Measurements from ENCODE around the gene UBE2G1. TPM values are rescaled to one million over a fixed set of nuclear protein-coding genes. Genes with fewer than 3 reads are reported as not detected.
A peak's percentile ranks its signal among the peaks of the same experiment; 100 is the strongest.
"Not testable (repeated sequence)": the region's sequence is repeated elsewhere in the genome, so short reads cannot be mapped to it uniquely, and the experiment has no call there.

The UBE2G1 gene
- total and polyA plus RNA-seq, 11 donors: 19.4 to 125 (median 94.7) TPM

GRCh38 chr17:4375039-4375748 lies 8.7 kb upstream of the UBE2G1 start:
- H3K4me1 ChIP-seq: no peaks in the 10 kb centered on the region
- no peak overlapping the region for H3K4me3 ChIP-seq
- H3K27ac ChIP-seq: no peak overlapping the region
- TF ChIP-seq CTCF (IDR thresholded peaks at IDR 0.05) (no peak), POLR2A (IDR thresholded peaks at IDR 0.05) (no peak)
- WGBS, 4 donors: 67 to 73% (median 68%) methylated on average over 7 of the region's 7 CpGs
- ATAC-seq (no peak), DNase-seq (peak in 1 of 5 donors; percentile 10)
- intact Hi-C loops (cut with DNase I): no loop called here
- H3K27me3 ChIP-seq: no peaks in the 10 kb centered on the region
- no peaks in the 10 kb centered on the region for H3K9me3 ChIP-seq
- no peaks in the 10 kb centered on the region for H3K36me3 ChIP-seq

DNA sequence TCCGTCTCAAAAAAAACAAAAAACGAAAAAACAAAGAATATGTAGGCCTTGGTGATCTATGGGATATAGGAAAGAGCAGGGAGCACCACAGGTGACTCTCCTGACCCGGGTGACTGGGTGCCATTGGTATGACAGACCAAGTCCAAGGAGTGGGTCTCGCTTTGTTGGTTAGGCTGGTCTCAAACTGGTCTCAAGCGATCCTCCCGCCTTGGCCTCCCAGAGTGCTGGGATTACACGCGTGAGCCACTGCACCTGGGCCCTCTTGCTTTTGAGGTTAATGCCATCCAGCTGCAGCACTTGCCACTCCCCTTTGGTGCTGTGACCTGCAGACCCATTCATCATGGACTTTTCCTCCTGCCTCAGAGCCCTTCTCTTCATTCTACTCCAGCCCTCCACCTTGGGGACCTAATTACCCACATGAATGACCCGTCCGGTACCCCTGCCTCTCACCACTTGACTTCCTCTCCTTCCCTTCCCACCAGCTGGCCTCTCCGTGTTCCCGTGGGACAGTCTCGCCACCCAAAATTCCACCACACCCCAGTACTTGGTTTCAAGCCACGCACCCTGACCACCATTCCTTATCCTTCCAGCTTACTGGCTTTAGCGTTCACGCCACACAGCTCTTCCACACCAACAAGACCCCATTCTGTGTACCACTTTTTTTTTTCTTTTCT lies 3.2 kb upstream of the UBE2G1 start:
- Histone ChIP-seq H3K9me3 (no peaks in the 10 kb centered on the region), H3K27me3 (no peaks in the 10 kb centered on the region), H3K4me1 (peaks cover 0 to 8% (median 3%) of the 10 kb centered on the region in 12 donors), H3K27ac (no peak overlapping the region), H3K4me3 (no peak overlapping the region), H3K36me3 (no peaks in the 10 kb centered on the region)
- ATAC-seq (no peak), DNase-seq (peak in 1 of 5 donors; percentile 35)
- TF ChIP-seq POLR2A (IDR thresholded peaks at IDR 0.05): no peak
- TF ChIP-seq CTCF (IDR thresholded peaks at IDR 0.05): no peak
- 90 to 95% (median 92%) methylated on average over 16 of the region's 16 CpGs for WGBS, 4 donors
- intact Hi-C loops (cut with DNase I): loop anchor here in 9 of 10 donors (5.0 to 10.0 kb wide), 11 partner anchors 43 to 227 kb away; partner anchors contain the start of genes ANKFY1 (in 1 of the 9), CYB5D2 (in 1 of the 9) and ZZEF1 (in 1 of the 9)

DNA sequence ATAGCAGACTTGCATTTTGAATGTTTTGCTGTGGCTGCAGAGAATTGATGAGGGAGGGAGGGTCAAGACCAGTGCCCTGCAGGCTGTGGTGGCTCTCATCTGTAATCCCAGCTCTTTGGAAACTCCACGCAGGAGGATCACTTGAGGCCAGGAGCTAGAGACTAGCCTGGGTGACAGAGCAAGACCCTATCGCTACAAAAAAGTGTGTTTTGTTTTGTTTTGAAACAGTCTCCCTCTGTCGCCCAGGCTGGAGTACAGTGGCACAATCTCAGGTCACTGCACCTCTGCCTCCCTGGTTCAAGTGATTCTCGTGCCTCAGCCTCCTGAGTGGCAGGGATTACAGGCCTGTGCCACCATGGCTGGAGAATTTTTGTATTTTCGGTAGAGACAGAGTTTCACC lies 1.9 kb upstream of the UBE2G1 start:
- Histone ChIP-seq H3K27ac (no peak overlapping the region), H3K4me1 (peaks cover 0 to 20% (median 12%) of the 10 kb centered on the region in 12 donors), H3K4me3 (no peak overlapping the region), H3K9me3 (no peaks in the 10 kb centered on the region), H3K27me3 (no peaks in the 10 kb centered on the region), H3K36me3 (no peaks in the 10 kb centered on the region)
- ATAC-seq: no peak
- no peak for TF ChIP-seq POLR2A (IDR thresholded peaks at IDR 0.05)
- intact Hi-C loops (cut with DNase I): loop anchor here in 9 of 10 donors (5.0 to 10.0 kb wide), 11 partner anchors 44 to 226 kb away; partner anchors contain the start of genes ANKFY1 (in 1 of the 9), CYB5D2 (in 1 of the 9) and ZZEF1 (in 1 of the 9)
- WGBS, 4 donors: 92 to 96% (median 95%) methylated on average over 5 of the region's 5 CpGs
- peak in 1 of 5 donors; percentile 3 for DNase-seq

DNA sequence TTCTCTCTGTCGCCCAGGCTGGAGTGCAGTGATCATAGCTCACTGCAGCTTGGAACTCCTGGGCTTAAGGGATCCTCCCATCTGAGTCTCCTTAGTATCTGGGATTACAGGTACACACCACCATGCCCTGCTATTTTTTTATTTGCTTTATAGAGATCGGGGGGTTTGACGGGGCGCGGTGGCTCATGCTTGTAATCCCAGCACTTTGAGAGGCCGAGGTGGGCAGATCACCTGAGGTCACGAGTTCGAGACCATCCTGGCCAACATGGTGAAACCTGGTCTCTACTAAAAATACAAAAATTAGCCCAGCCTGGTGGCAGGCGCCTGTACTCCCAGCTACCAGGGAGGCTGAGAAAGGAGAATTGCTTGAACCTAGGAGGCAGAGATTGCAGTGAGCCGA lies 702 bp upstream of the UBE2G1 start:
- DNase-seq: peak in 1 of 5 donors; percentile 34
- 97 to 99% (median 97%) methylated on average over 10 of the region's 10 CpGs for WGBS, 4 donors
- Histone ChIP-seq H3K27ac (peak overlapping the region; percentile 84 to 100 (median 98)), H3K4me1 (peaks cover 0 to 30% (median 18%) of the 10 kb centered on the region in 12 donors), H3K4me3 (peak overlapping the region in 9 of 12 donors; percentile 78 to 100 (median 99))
- H3K9me3 ChIP-seq, H3K36me3 ChIP-seq, ATAC-seq, H3K27me3 ChIP-seq: not testable (repeated sequence)
- intact Hi-C loops (cut with DNase I): loop anchor here in 9 of 10 donors (2.0 to 10.0 kb wide), 12 partner anchors 45 to 225 kb away; partner anchors contain the start of genes ANKFY1 (in 1 of the 9), CYB5D2 (in 1 of the 9) and ZZEF1 (in 1 of the 9)
